H1 (cell line): ENCODE data around the gene TMEM202. TPM values are rescaled to one million over a fixed set of nuclear protein-coding genes. Genes with fewer than 3 reads are reported as not detected.
A peak's percentile ranks its signal among the peaks of the same experiment; 100 is the strongest.

Experiments used
- CHD2 ChIP-seq: IDR thresholded peaks from 2 replicates; pipeline ENCODE4 v1.6.1; 2012; ENCODE audit warnings: low read length, improper control_type of control experiment
- CHD7 ChIP-seq: fragments of 300-600 bp; sonication (generic); IDR thresholded peaks from 2 replicates; pipeline ENCODE4 v1.7.1; 2012; ENCODE audit warnings: low read length, moderate library complexity, mild to moderate bottlenecking, inconsistent platforms; ENCODE audit not compliant: insufficient replicate concordance
- POLR2AphosphoS5 ChIP-seq: IDR thresholded peaks from 2 replicates; pipeline ENCODE4 v1.6.1; 2011; ENCODE audit warnings: low read depth, low read length
- RBBP5 ChIP-seq: IDR thresholded peaks from 2 replicates; pipeline ENCODE4 v1.7.1; 2012; ENCODE audit warnings: low read depth, mild to moderate bottlenecking, inconsistent platforms, low read length, moderate library complexity, borderline replicate concordance
- SIN3A ChIP-seq, 2 experiments: IDR thresholded peaks in 1 of 2; conservative IDR thresholded peaks in 1 of 2; 2 replicates each; pipeline ENCODE4 v1.6.1; 2011 to 2012; ENCODE audit warnings: low read length in 2 of 2, improper control_type of control experiment in 1 of 2, low read depth in 1 of 2, mild to moderate bottlenecking in 1 of 2
- SP1 ChIP-seq: IDR thresholded peaks from 2 replicates; pipeline ENCODE4 v1.6.1; 2011; ENCODE audit warnings: low read depth, low read length
- SP2 ChIP-seq: IDR thresholded peaks from 2 replicates; pipeline ENCODE4 v1.6.1; 2012; ENCODE audit warnings: mild to moderate bottlenecking, low read length, inconsistent platforms
- TBP ChIP-seq: IDR thresholded peaks from 2 replicates; pipeline ENCODE4 v1.6.1; 2011; ENCODE audit warnings: low read depth, low read length, improper control_type of control experiment
- polyA plus RNA-seq, 7 experiments: library from polyadenylated mRNA; depleted of rRNA in 3 of 7; stranded (reverse) in 5 of 7; unstranded in 2 of 7; fragments of >200 nt in 5 of 7; fragments of 200-250 nt in 2 of 7; gene quantifications; 1 replicate in 5 of 7; 2 replicates in 1 of 7; 4 replicates in 1 of 7; pipeline versions ENCODE4 v1.2.1 to v1.2.3, GENCODE V29; 2011 to 2013; ENCODE audit warnings: missing spikeins in 2 of 7, mixed read lengths in 2 of 7
- total RNA-seq: library from RNA; stranded (reverse); fragmentation: NEBNext Ultra II Directional; extraction: Animal tissue kit (Norgen Biotek cat#: 25700); gene quantifications from 2 replicates; pipeline ENCODE4 v1.2.1, GENCODE V29; 2021
- TF ChIP-seq, protein P1 (sequence below): IDR thresholded peaks from 2 replicates; pipeline ENCODE4 v1.6.1; 2011; ENCODE audit warnings: low read length, improper control_type of control experiment

Gene TMEM202
- total and polyA plus RNA-seq, 2 of the 8 experiments (the other 6 are each of a cell fraction or from before 2014, with no cell fraction given) = not detected

- TF ChIP-seq CHD7 (no peak), CHD2 (no peak), TBP (peak; percentile 93), SP2 (no peak), POLR2AphosphoS5 (peak; percentile 94), RBBP5 (peak; percentile 78; the same call in 1 of the 2 replicates), SIN3A (conservative IDR thresholded peaks at IDR 0.05 in 1 of 2, IDR thresholded peaks at IDR 0.05 in 1 of 2; ENCODE audit: low read depth in 1 of 2, low read length in 2 of 2) (peak; percentile 99 to 100), SP1 (peak; percentile 55; the same call in 1 of the 2 replicates)
- TF ChIP-seq, protein P1, sequence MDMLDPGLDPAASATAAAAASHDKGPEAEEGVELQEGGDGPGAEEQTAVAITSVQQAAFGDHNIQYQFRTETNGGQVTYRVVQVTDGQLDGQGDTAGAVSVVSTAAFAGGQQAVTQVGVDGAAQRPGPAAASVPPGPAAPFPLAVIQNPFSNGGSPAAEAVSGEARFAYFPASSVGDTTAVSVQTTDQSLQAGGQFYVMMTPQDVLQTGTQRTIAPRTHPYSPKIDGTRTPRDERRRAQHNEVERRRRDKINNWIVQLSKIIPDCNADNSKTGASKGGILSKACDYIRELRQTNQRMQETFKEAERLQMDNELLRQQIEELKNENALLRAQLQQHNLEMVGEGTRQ = peak; percentile 100
Measured at GRCh38 chr15:72375846-72376581, 22.1 kb upstream of the TMEM202 start, which contains the start of gene HEXA (continued).
